CD14-positive monocyte (primary cell): ENCODE measurements around the gene AP2B1. TPM values are rescaled to one million over a fixed set of nuclear protein-coding genes. Genes with fewer than 3 reads are reported as not detected.

Experiments
- DNase-seq, 3 donors: peaks; one replicate each; pipeline ENCODE4 v3.0.0-alpha.2; 2011 to 2022
- H2AFZ ChIP-seq: 2 replicates; pipeline ENCODE4 v1.6.0; 2012; ENCODE audit warnings: mild to moderate bottlenecking, low read depth, low read length, inconsistent platforms; ENCODE audit not compliant: insufficient read depth, poor library complexity, severe bottlenecking
- H3K27ac ChIP-seq, 2 donors: 1 replicate in 1 of 2; 2 replicates in 1 of 2; pipeline ENCODE4 v1.5.1; 2012 to 2013; ENCODE audit warnings: low read length in 2 of 2, control low read depth in 1 of 2, inconsistent platforms in 1 of 2, low read depth in 1 of 2, mild to moderate bottlenecking in 1 of 2
- H3K27me3 ChIP-seq, 2 donors: one replicate each; pipeline versions ENCODE4 v1.6.0 to v1.6.1; 2011 to 2013; ENCODE audit warnings: low read length in 2 of 2; ENCODE audit not compliant: control insufficient read depth in 2 of 2, insufficient read depth in 2 of 2
- H3K36me3 ChIP-seq, 2 donors: replicated peaks in 1 of 2; 1 replicate in 1 of 2; 2 replicates in 1 of 2; pipeline versions ENCODE4 v1.5.1 to v1.6.1; 2012 to 2013; ENCODE audit warnings: low read length in 2 of 2, control low read depth in 1 of 2, inconsistent platforms in 1 of 2, mild to moderate bottlenecking in 1 of 2; ENCODE audit not compliant: insufficient read depth in 2 of 2, control insufficient read depth in 1 of 2
- H3K4me1 ChIP-seq, 2 donors: 1 replicate in 1 of 2; 2 replicates in 1 of 2; pipeline versions ENCODE4 v1.5.1 to v1.6.1; 2012 to 2013; ENCODE audit warnings: low read length in 2 of 2, control low read depth in 1 of 2, inconsistent platforms in 1 of 2, mild to moderate bottlenecking in 1 of 2, moderate library complexity in 1 of 2; ENCODE audit not compliant: insufficient read depth in 2 of 2, control insufficient read depth in 1 of 2
- H3K4me2 ChIP-seq: replicated peaks from 2 replicates; pipeline ENCODE3; 2012; ENCODE audit warnings: low read length, moderate library complexity, mild to moderate bottlenecking; ENCODE audit not compliant: poor library complexity, severe bottlenecking; ENCODE audit errors: extremely low read depth
- H3K4me3 ChIP-seq, 3 experiments: fragments of 200-600 bp in 1 of 3; sonication (generic) in 1 of 3; replicated peaks in 1 of 3; 1 replicate in 2 of 3; 2 replicates in 1 of 3; pipeline ENCODE4 v1.5.1; 2011 to 2013; ENCODE audit warnings: low read length in 3 of 3, mild to moderate bottlenecking in 3 of 3, control low read depth in 2 of 3, low read depth in 2 of 3, inconsistent platforms in 1 of 3, moderate library complexity in 1 of 3
- H3K79me2 ChIP-seq: 2 replicates; pipeline ENCODE4 v1.6.0; 2012; ENCODE audit warnings: mild to moderate bottlenecking, control low read depth, inconsistent platforms, low read length, moderate library complexity; ENCODE audit not compliant: insufficient read depth
- H3K9ac ChIP-seq: 2 replicates; pipeline ENCODE4 v1.6.0; 2017; ENCODE audit warnings: low read length, mild to moderate bottlenecking; ENCODE audit not compliant: insufficient read depth, poor library complexity, severe bottlenecking
- H3K9me3 ChIP-seq, 2 donors: replicated peaks in 1 of 2; 1 replicate in 1 of 2; 2 replicates in 1 of 2; pipeline versions ENCODE4 v1.5.1 to v1.6.1; 2012 to 2013; ENCODE audit warnings: low read length in 2 of 2, control low read depth in 1 of 2; ENCODE audit not compliant: control insufficient read depth in 1 of 2, insufficient read depth in 1 of 2
- H4K20me1 ChIP-seq: 2 replicates; pipeline ENCODE4 v1.6.0; 2012; ENCODE audit warnings: mild to moderate bottlenecking, low read length, control low read depth, moderate library complexity; ENCODE audit not compliant: insufficient read depth
- H3K27ac Mint-ChIP-seq, 7 donors: one replicate each; pipeline ENCODE4 v1.8.0; 2020; ENCODE audit warnings: mild to moderate bottlenecking in 7 of 7, mixed read lengths in 7 of 7, moderate library complexity in 6 of 7, inconsistent platforms in 2 of 7
- H3K27me3 Mint-ChIP-seq, 3 donors: one replicate each; pipeline ENCODE4 v1.8.0; 2021 to 2022; ENCODE audit warnings: low read depth in 3 of 3, mild to moderate bottlenecking in 3 of 3, mixed read lengths in 3 of 3, moderate library complexity in 3 of 3, inconsistent platforms in 1 of 3
- H3K36me3 Mint-ChIP-seq, 2 donors: one replicate each; pipeline ENCODE4 v1.8.0; 2020; ENCODE audit warnings: mixed read lengths in 2 of 2, inconsistent platforms in 1 of 2, mild to moderate bottlenecking in 1 of 2
- H3K4me1 Mint-ChIP-seq: one replicate; pipeline ENCODE4 v1.8.0; 2020; ENCODE audit warnings: mild to moderate bottlenecking, mixed read lengths
- H3K4me3 Mint-ChIP-seq, 2 donors: one replicate each; pipeline ENCODE4 v1.8.0; 2020; ENCODE audit warnings: mild to moderate bottlenecking in 2 of 2, mixed read lengths in 2 of 2, moderate library complexity in 1 of 2
- H3K9me3 Mint-ChIP-seq, 7 donors: one replicate each; pipeline ENCODE4 v1.8.0; 2020 to 2022; ENCODE audit warnings: mixed read lengths in 7 of 7, mild to moderate bottlenecking in 6 of 7, moderate library complexity in 6 of 7, inconsistent platforms in 2 of 7
- WGBS: methylation state at CpG from one replicate; pipeline ENCODE4 v1.1.5; 2013; ENCODE audit warnings: missing lambda C conversion rate; ENCODE audit not compliant: insufficient coverage; 5-methylcytosine and 5-hydroxymethylcytosine counted together
- intact Hi-C, 2 donors: fragments of 100-400 bp; cut with micrococcal nuclease; formaldehyde crosslinking; loops; one replicate each; pipeline versions ENCODE4 v1.15.0 to v1.15.1; 2023
- polyA plus RNA-seq, 3 donors: library from polyadenylated mRNA; depleted of rRNA in 1 of 3; unstranded in 2 of 3; stranded (reverse) in 1 of 3; fragments of 300-500 nt in 2 of 3; fragments of >200 nt in 1 of 3; fragmentation: Illumina TruSeq in 2 of 3; gene quantifications; 1 replicate in 2 of 3; 2 replicates in 1 of 3; pipeline ENCODE4 v1.2.3, GENCODE V29; 2012 to 2021
- TF ChIP-seq, protein P1 (sequence below): fragments of 200-600 bp; IDR thresholded peaks from one replicate; pipeline ENCODE4 v1.8.0; 2022; ENCODE audit warnings: antibody characterized with exemption, mild to moderate bottlenecking

AP2B1 gene
- polyA plus RNA-seq, 3 donors, result 28.7 to 44.2 (median 29.4) TPM

DNA sequence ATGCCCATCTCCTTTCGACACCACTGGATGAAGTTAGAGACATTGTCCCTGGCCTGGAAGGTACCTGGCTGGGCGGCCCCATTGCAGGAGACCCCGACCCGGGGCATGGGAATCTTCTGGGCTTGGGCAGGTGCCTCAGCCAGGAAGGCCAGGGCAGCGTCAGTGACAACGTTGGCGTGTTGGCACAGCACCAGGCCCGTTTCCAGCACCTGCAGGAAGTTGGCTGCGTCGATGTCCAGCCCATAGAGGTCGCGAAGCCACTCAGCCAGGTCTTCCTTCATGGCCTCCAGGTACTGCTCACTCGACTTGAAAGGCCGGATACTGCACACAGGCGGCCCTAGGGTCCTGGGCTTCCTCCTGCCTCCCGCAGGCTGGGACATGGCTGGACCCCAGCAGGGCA, 165.3 kb downstream of the AP2B1 start:
- TF ChIP-seq, protein P1, sequence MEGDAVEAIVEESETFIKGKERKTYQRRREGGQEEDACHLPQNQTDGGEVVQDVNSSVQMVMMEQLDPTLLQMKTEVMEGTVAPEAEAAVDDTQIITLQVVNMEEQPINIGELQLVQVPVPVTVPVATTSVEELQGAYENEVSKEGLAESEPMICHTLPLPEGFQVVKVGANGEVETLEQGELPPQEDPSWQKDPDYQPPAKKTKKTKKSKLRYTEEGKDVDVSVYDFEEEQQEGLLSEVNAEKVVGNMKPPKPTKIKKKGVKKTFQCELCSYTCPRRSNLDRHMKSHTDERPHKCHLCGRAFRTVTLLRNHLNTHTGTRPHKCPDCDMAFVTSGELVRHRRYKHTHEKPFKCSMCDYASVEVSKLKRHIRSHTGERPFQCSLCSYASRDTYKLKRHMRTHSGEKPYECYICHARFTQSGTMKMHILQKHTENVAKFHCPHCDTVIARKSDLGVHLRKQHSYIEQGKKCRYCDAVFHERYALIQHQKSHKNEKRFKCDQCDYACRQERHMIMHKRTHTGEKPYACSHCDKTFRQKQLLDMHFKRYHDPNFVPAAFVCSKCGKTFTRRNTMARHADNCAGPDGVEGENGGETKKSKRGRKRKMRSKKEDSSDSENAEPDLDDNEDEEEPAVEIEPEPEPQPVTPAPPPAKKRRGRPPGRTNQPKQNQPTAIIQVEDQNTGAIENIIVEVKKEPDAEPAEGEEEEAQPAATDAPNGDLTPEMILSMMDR, result no peak
- peaks cover 40 to 62% (median 46%) of the 10 kb centered on the region in 3 donors for H3K27me3 Mint-ChIP-seq
- Histone ChIP-seq H3K27ac (no peak overlapping the region), H3K4me1 (no peaks in the 10 kb centered on the region), H3K9me3 (peaks cover 0 to 9% of the 10 kb centered on the region in 2 donors), H3K9ac (no peak overlapping the region), H3K36me3 (no peaks in the 10 kb centered on the region), H4K20me1 (no peaks in the 10 kb centered on the region), H2AFZ (no peak overlapping the region), H3K27me3 (peaks cover 7 to 40% of the 10 kb centered on the region in 2 donors), H3K4me3 (no peak overlapping the region), H3K79me2 (no peaks in the 10 kb centered on the region), H3K4me2 (no peak overlapping the region)
- peaks cover 0 to 2% of the 10 kb centered on the region in 2 donors for H3K36me3 Mint-ChIP-seq
- DNase-seq, result no peak
- 39% methylated on average over 16 of the region's 16 CpGs for WGBS
- peak overlapping the region in 1 of 2 donors; percentile 53 for H3K4me3 Mint-ChIP-seq
- no peak overlapping the region for H3K27ac Mint-ChIP-seq
- H3K9me3 Mint-ChIP-seq, result peaks cover 0 to 9% (median 2%) of the 10 kb centered on the region in 7 donors
- H3K4me1 Mint-ChIP-seq, result peaks cover 15% of the 10 kb centered on the region
- intact Hi-C loops, result no loop called here

DNA sequence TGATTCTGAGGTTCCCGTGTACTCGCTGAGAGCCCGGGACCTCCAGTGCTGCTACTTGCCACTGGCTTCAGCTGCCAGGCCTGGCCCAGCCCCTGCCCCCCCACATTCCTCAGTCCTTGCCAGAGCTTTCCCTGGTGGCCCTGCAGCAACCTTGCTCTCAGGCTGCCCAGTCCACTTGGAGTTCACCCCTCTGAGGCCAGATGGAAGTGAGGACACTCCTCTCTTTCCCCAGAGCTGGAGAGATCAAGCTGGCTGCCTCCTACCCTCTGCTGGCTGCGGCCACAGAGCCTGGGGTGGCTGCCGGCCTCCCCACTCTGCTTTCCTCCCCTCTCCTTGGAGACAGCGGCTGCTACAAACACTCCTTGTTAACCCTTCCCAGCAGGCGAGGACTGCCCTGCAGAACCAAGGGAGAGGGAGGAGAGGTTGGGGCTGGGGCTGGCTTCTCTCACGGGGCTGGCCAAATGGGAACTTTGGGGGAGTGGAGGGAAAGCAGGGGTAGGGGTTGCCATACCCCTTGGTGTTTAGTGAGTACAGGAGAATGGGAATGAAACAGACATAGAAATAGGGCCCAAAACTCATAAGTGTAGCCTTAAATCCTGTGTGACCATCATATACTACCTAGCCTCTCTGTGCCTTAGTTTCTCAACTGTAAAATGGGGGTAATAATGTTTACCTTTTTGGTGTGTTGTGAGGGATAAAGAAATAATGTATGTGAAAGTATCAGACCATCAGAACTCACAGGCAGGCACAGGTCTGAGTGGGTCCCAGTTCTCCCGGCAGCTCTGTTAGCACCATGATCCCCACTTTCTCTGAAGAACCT, 166.0 kb downstream of the AP2B1 start, which contains the start of gene GAS2L2:
Gene GAS2L2 (minus strand): TSS at position 295 of the 820 bp plus-strand sequence. CDS start 389 bp downstream, outside the sequence.
- H3K27ac ChIP-seq, result no peak within 1 kb of the TSS
- 42% methylated on average over 5 of the region's 9 CpGs for WGBS
- peaks cover 0 to 9% of the 10 kb centered on the region in 2 donors for H3K9me3 ChIP-seq
- no peak within 1 kb of the TSS for H2AFZ ChIP-seq
- peaks cover 7 to 35% of the 10 kb centered on the region in 2 donors for H3K27me3 ChIP-seq
- Mint-ChIP-seq H3K27me3 (peaks cover 40 to 60% (median 43%) of the 10 kb centered on the region in 3 donors), H3K4me1 (peaks cover 15% of the 10 kb centered on the region), H3K36me3 (peaks cover 0 to 2% of the 10 kb centered on the region in 2 donors), H3K9me3 (peaks cover 0 to 9% (median 2%) of the 10 kb centered on the region in 7 donors), H3K4me3 (peak within 1 kb of the TSS in 1 of 2 donors; percentile 53), H3K27ac (peak within 1 kb of the TSS in 1 of 7 donors; percentile 60)
- no peak within 1 kb of the TSS for H3K4me3 ChIP-seq
- no peak for DNase-seq
- no peak within 1 kb of the TSS for H3K9ac ChIP-seq
- no peak within 1 kb of the TSS for H3K4me2 ChIP-seq
- no peaks in the 10 kb centered on the region for H3K36me3 ChIP-seq
- H3K4me1 ChIP-seq, result no peaks in the 10 kb centered on the region
- intact Hi-C loops, result no loop called here
- TF ChIP-seq, protein P1, result no peak
- H3K79me2 ChIP-seq, result no peaks in the 10 kb centered on the region
- H4K20me1 ChIP-seq, result no peaks in the 10 kb centered on the region
